GM12865 (cell line): ENCODE data around the gene DDX18.

Experiments used
- DNase-seq: peaks from one replicate; pipeline ENCODE4 v3.0.0; 2010; ENCODE audit warnings: low read depth
- H3K4me3 ChIP-seq: 2 replicates; pipeline ENCODE4 v1.5.1; 2011; ENCODE audit warnings: mild to moderate bottlenecking, low read depth, low read length, control low read depth
- TF ChIP-seq, protein P1 (sequence below): IDR thresholded peaks from 2 replicates; pipeline ENCODE4 v1.5.1; 2011; ENCODE audit warnings: low read length, control low read depth, low read depth, inconsistent platforms; ENCODE audit not compliant: insufficient read depth; ENCODE audit errors: missing control alignments

Gene DDX18

DNA sequence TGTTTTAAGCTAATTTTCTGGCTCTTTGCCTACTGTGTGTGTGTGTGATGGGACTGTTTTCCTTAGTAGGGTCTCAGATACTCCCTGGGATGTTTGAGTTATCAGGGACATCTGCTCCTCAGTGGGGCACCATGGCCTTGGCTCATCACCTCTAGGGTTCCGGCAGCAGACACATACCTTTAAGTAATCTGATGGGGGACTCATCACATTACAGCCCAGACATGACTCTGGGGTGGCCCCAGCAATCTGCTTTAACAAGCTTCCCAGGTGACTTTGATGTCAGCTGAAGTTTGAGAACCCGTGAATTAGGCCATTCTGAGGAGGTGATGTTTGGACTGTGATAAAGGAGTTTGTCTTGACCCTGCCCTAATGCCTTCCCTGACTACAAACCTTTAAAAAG lies 38.8 kb downstream of the DDX18 start:
- no peak for DNase-seq
- no peak overlapping the region for H3K4me3 ChIP-seq
- TF ChIP-seq, protein P1, sequence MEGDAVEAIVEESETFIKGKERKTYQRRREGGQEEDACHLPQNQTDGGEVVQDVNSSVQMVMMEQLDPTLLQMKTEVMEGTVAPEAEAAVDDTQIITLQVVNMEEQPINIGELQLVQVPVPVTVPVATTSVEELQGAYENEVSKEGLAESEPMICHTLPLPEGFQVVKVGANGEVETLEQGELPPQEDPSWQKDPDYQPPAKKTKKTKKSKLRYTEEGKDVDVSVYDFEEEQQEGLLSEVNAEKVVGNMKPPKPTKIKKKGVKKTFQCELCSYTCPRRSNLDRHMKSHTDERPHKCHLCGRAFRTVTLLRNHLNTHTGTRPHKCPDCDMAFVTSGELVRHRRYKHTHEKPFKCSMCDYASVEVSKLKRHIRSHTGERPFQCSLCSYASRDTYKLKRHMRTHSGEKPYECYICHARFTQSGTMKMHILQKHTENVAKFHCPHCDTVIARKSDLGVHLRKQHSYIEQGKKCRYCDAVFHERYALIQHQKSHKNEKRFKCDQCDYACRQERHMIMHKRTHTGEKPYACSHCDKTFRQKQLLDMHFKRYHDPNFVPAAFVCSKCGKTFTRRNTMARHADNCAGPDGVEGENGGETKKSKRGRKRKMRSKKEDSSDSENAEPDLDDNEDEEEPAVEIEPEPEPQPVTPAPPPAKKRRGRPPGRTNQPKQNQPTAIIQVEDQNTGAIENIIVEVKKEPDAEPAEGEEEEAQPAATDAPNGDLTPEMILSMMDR, result no peak

DNA sequence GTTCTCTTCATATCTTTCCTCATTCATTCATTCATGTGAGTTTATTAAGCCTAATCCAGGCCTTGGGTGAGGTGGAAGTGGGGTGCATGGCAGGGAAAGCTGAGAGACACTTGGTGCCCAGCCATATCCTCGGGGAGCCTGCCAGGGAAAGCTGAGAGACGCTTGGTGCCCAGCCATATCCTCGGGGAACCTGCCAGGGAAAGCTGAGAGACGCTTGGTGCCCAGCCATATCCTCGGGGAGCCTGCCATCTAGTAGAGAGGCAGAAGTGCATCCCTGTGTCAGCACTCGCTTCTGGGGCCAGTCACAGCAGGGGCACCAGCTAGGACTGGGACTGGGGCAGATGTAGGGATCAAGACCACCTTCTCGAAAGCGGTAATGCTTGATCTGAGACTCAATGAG lies 39.4 kb downstream of the DDX18 start:
- DNase-seq, result no peak
- TF ChIP-seq, protein P1, result no peak
- no peak overlapping the region for H3K4me3 ChIP-seq

DNA sequence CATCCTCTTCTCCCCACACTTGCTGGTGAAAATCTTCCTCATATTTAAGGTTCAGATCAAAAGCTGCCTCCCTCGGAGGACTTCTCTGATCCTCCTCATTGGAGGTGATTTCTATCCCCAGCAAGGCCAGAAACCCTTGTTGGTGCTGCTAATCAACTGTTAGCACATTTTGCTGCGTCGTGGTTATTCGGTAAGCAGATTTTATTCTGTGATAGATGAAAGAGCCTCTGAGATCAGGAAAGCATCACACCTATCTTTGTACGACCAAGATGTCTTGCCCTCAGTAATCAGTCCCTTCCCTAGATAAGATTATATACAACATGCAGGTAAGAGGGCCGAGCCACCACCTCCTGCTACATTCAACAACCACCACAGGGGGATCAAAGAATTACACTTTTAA lies 40.1 kb downstream of the DDX18 start:
- no peak for DNase-seq
- TF ChIP-seq, protein P1, result no peak
- no peak overlapping the region for H3K4me3 ChIP-seq

DNA sequence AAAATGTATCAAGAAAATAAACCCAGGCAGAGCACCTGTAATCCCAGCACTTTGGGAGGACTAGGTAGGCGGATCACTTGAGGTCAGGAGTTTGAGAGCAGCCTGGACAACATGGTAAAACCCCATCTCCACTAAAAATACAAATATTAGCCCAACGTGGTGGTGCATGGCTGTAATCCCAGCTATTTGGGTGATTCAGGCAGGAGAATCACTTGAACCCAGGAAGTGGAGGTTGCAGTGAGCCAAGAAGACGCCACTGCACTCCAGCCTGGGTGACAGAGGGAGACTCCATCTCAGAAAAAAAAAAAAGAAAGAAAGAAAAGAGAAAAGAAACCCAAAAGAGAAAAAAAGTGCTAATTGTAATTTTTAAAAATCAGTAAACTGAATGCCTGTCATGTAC lies 41.4 kb downstream of the DDX18 start:
- no peak for DNase-seq
- H3K4me3 ChIP-seq, result no peak overlapping the region
- TF ChIP-seq, protein P1, result no peak

DNA sequence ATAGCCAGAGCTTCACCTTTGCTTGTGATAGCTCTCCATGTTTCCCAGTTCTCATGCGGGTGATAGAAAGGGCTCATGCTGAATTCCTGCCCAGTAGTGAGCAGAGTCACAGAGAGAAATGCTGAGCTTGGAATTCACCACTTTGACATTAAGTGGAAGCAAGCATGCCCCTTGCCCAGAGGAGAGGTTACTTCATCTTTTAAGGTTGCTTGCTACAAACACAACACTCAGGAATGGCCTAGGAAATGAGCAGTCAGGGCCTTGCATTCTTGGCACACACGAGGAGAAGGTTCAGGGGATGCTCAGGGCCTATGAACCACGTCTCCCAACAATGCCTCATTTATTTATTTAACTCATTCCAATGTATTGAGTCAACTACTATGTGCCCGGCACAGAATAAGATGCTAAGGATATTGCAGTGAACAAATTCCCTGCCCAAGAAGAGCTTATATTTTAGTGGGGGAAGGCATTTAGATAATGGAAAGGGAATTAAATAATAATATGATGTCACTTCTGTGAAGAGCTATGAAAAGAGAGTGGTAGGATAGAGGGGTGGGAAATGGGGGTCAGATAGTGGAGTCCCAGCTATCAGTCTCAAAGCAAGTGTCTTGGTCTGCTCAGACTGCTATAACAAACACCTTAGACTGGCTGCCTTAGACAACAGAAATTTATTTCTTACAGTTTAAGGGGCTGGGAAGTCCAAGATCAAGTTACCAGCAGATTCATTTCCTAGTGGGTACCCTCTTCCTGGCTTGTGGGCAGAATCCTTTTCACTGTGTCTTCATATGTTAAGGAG lies 42.1 kb downstream of the DDX18 start:
- no peak overlapping the region for H3K4me3 ChIP-seq
- TF ChIP-seq, protein P1, result no peak
- DNase-seq, result no peak

DNA sequence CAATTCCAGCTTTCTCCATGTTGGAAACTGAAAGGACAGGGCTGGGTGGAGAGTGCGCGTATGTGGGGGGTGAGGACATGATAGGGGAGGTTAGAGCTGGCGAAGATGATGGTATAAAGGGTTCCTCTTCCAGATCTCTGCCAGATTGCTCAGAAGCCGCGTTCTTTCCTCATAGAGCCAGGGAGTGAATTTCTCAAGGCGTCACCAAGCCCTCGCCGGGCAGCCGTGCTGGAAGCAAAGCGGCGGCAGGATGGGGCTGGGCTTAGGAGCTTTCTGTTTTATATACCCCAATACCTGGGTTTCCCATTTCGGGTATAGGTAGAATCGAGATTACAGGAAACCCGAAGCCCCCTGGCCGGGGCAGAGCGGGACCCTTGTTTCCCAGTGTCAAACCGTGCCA lies 43.8 kb downstream of the DDX18 start:
- H3K4me3 ChIP-seq, result no peak overlapping the region
- TF ChIP-seq, protein P1, result no peak

More for the DNA sequence above, 43.8 kb downstream of the DDX18 start:
- no peak for DNase-seq
